GM13976 (cell line): Measurements from ENCODE around the gene F13A1.

Source experiments
- DNase-seq: peaks from one replicate; pipeline ENCODE4 v3.0.0; 2012; ENCODE audit warnings: low spot score
- in situ Hi-C: fragments of 300-500 bp; cut with MboI; formaldehyde crosslinking; loops from one replicate; pipeline ENCODE4 v1.12.0; 2022; ENCODE audit warnings: low sequenced_read_pairs, mixed read lengths, inconsistent platforms; ENCODE audit not compliant: unreplicated experiment
- TF ChIP-seq, protein P1 (sequence below): IDR thresholded peaks from 2 replicates; pipeline ENCODE4 v1.5.1; 2012; ENCODE audit warnings: borderline replicate concordance, mild to moderate bottlenecking; ENCODE audit not compliant: insufficient read depth; ENCODE audit errors: extremely low read depth, missing control alignments, control extremely low read depth

The F13A1 gene

DNA sequence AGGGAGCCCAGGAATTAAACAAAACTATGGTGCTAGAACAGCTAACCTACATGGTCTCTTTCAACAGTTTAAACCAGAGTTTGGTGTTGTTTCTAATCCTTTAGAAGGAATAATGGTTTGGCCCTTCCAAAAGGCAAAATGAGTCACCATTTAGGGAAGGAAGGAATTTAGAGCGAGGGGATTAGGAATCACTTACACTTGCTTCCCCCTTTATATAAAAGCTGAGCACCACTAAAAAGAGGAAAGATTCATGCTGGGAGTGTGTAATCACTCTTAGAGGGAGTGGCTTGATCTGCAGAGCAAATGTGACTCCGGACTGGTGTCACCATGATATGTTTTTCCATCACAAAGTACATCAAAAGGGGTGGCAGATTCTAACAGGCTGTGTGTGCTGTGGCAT lies 63.6 kb downstream of the F13A1 start:
- TF ChIP-seq, protein P1, sequence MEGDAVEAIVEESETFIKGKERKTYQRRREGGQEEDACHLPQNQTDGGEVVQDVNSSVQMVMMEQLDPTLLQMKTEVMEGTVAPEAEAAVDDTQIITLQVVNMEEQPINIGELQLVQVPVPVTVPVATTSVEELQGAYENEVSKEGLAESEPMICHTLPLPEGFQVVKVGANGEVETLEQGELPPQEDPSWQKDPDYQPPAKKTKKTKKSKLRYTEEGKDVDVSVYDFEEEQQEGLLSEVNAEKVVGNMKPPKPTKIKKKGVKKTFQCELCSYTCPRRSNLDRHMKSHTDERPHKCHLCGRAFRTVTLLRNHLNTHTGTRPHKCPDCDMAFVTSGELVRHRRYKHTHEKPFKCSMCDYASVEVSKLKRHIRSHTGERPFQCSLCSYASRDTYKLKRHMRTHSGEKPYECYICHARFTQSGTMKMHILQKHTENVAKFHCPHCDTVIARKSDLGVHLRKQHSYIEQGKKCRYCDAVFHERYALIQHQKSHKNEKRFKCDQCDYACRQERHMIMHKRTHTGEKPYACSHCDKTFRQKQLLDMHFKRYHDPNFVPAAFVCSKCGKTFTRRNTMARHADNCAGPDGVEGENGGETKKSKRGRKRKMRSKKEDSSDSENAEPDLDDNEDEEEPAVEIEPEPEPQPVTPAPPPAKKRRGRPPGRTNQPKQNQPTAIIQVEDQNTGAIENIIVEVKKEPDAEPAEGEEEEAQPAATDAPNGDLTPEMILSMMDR, result no peak
- in situ Hi-C loops, result no loop called here

DNA sequence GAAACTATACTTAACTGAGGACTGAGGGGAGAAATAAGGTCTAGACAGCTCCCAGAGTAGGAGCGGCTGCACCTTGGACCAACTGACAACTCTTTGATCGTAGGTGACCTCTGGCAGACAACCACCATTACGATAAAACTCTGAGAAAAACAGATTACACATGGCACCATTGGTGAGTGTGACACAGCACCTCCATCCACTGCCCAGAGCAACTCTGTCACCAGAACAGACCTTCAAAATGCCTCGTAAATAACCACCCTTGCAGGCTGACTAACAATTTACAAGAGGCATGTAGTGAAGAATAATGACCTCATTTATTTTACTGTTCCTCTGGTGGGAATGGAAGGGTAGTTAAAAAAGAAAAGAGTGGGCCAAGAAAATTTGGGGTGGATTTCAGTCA lies 64.2 kb downstream of the F13A1 start:
- TF ChIP-seq, protein P1, result no peak
- DNase-seq, result no peak
- in situ Hi-C loops, result no loop called here

More for the DNA sequence above, 63.6 kb downstream of the F13A1 start:
- DNase-seq, result no peak

DNA sequence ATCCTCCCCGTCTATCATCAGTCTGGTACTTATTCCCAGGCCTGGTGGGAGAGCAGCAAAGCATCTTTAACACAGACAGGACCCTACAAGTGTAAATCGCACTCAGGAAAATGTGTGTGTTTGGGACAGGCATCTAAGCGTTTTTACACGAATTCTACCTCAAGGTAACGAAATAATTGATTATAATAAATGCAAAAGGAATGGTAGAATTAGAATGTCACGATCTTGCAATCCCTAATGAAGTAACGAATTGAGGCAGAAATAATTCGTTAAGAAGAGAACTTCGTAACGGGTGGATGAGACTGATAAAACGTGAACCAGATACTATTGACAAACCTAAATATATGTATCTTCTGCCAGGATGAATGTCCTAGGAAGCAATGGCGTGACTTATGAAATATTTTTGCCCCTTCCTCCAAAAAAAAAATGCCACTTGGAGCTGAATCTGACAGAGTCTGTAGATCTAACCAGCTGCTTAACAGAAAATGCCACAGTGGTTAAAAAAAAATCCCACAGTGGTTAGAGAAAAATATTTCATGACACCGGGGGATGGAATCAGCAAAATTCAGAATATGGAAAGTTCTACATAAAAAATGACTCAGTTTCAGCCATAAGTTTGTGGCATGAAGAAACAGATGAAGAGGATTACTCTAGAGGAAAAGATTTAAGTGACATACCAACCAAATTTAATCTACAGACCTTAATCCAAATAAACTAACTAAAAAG lies 68.7 kb downstream of the F13A1 start:
- in situ Hi-C loops, result no loop called here
- TF ChIP-seq, protein P1, result no peak
- no peak for DNase-seq

DNA sequence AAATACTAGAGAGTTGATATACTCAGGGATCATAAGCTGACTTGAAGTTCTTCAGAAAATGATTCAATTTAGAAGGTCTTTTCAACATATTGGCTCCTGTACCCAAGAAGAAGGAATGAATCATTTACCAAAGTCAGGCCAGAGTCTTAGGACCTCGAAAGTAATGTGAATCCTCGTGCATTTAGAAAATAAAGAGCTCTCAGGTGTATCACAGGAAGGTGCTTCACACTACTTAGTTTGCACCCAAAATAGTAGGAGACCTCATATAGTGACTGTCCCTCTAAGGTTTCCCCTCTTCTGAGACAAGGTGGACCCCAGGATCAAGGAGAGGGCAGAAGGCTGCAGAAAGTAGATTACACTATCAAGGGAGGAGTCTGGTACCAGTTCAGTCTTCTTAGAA lies 71.8 kb downstream of the F13A1 start:
- no peak for DNase-seq
- TF ChIP-seq, protein P1, result no peak
- in situ Hi-C loops, result no loop called here

DNA sequence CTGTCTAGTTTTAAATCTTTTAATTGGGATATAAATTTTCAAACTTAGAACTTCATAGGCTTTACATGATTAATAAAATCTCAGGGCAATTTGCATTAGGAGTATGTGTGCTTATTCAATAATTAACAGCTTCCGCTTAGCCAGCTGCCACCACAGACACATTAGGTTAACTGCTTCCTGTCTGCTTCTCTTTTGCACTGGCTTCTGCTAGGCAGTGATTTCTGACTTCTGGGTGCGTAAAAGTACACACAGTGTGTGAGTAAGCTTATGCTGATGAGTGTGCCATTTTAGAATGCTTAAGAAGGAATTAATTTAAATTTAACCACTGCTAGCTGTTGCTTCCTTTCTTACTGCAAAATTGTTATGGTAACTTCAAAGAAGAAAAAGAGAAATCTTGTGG lies 73.9 kb downstream of the F13A1 start:
- no peak for DNase-seq
- TF ChIP-seq, protein P1, result no peak
- in situ Hi-C loops, result no loop called here

DNA sequence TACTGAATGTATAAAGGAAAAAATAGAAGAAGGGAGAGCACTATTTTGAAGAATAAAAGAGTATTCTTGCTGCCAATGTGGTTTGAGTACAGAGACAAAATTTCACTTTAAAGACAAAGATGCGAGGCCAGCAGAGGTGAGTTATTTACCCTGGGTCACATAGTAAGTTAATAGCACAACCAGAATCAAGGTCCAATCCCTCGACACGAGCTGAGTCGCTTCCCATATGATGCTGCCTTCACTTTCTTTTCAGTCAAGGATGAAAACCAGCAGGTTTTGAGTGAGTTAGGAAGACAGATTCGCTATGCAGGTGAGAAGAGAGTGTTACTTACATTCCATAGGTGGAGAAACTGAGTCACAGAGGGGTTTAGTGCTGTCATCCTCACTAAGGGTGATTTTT lies 75.8 kb downstream of the F13A1 start:
- DNase-seq, result no peak
- in situ Hi-C loops, result no loop called here
- TF ChIP-seq, protein P1, result no peak
